ENCODE results near the gene ZNF200.
A peak's percentile ranks its signal among the peaks of the same experiment; 100 is the strongest.

The ZNF200 gene

GRCh38 chr16:3192476-3193019, 42.4 kb downstream of the ZNF200 start:
- no peak overlapping the region for H3K4me3 ChIP-seq (ENCODE audit: control insufficient read depth, low read depth, low read length)
- TF ChIP-seq CTCF (conservative IDR thresholded peaks at IDR 0.05; ENCODE audit: control insufficient read depth, insufficient read depth, low read depth, low read length), result no peak
- no peak for DNase-seq (ENCODE audit: low read depth)

- H3K4me3 ChIP-seq (ENCODE audit: control insufficient read depth, low read depth, low read length), result peak overlapping the region; percentile 51
- no peak for DNase-seq (ENCODE audit: low read depth)
- TF ChIP-seq CTCF (conservative IDR thresholded peaks at IDR 0.05; ENCODE audit: control insufficient read depth, insufficient read depth, low read depth, low read length), result no peak
Measured at GRCh38 chr16:3190949-3191353, 44.0 kb downstream of the ZNF200 start.

DNA sequence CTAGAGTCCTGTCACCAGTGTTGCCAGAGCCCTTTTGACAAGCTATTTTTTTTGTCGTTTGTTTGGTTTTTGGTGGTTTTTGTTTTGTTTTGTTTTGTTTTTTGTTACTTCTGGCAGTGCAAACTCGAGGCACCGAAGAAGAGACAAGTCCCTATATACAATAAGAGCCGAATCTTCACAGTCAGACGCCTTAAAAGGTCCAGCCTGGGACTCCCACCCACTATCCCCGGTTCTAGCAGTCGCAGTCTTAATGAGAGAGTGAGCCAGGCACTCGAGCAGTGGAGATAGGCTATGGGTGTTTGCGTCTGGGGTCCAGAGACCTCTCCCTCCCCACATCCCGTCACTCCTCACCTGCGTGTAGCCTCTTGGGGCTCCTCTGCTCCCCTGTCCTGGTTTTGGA, 45.1 kb downstream of the ZNF200 start:
- no peak for TF ChIP-seq CTCF (conservative IDR thresholded peaks at IDR 0.05; ENCODE audit: control insufficient read depth, insufficient read depth, low read depth, low read length)
- no peak for DNase-seq (ENCODE audit: low read depth)
- peak overlapping the region; percentile 76 for H3K4me3 ChIP-seq (ENCODE audit: control insufficient read depth, low read depth, low read length)

GRCh38 chr16:3188925-3189825, 45.8 kb downstream of the ZNF200 start:
- peak overlapping the region; percentile 76 for H3K4me3 ChIP-seq (ENCODE audit: control insufficient read depth, low read depth, low read length)
- TF ChIP-seq CTCF (conservative IDR thresholded peaks at IDR 0.05; ENCODE audit: control insufficient read depth, insufficient read depth, low read depth, low read length), result no peak
- peak; percentile 73 for DNase-seq (ENCODE audit: low read depth)

DNA sequence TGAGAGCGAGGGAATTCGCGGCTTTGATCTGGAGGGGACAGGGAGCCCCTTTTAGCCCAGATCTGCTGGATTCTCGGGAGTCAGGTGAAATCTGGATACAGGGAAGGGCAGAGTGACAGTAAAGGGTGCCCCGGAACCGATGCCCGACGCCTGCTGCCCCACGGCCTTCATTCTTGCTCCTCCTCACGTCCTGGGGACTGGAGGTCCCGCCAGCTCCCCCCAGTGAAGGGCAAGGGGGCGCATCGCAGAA, 46.4 kb downstream of the ZNF200 start:
- no peak for DNase-seq (ENCODE audit: low read depth)

More for the DNA sequence above, 46.4 kb downstream of the ZNF200 start:
- no peak for TF ChIP-seq CTCF (conservative IDR thresholded peaks at IDR 0.05; ENCODE audit: control insufficient read depth, insufficient read depth, low read depth, low read length)
- H3K4me3 ChIP-seq (ENCODE audit: control insufficient read depth, low read depth, low read length), result peak overlapping the region; percentile 76
